Ramos (cell line): ENCODE measurements around the gene CLCN1.

Experiments
- in situ Hi-C: fragments of 300-500 bp; cut with MboI; formaldehyde crosslinking; loops from one replicate; pipeline ENCODE4 v1.14.3; 2022; ENCODE audit warnings: low sequenced_read_pairs; ENCODE audit not compliant: unreplicated experiment

The CLCN1 gene

GRCh38 chr7:143361552-143362130, 45.7 kb downstream of the CLCN1 start:
- in situ Hi-C loops = no loop called here

- in situ Hi-C loops = no loop called here
Measured at GRCh38 chr7:143362131-143363015, 46.5 kb downstream of the CLCN1 start, which contains the start of gene FAM131B. Gene FAM131B, minus strand, starts transcription at chr7:143362713. Its CDS starts 110 bp downstream, at chr7:143362603.

DNA sequence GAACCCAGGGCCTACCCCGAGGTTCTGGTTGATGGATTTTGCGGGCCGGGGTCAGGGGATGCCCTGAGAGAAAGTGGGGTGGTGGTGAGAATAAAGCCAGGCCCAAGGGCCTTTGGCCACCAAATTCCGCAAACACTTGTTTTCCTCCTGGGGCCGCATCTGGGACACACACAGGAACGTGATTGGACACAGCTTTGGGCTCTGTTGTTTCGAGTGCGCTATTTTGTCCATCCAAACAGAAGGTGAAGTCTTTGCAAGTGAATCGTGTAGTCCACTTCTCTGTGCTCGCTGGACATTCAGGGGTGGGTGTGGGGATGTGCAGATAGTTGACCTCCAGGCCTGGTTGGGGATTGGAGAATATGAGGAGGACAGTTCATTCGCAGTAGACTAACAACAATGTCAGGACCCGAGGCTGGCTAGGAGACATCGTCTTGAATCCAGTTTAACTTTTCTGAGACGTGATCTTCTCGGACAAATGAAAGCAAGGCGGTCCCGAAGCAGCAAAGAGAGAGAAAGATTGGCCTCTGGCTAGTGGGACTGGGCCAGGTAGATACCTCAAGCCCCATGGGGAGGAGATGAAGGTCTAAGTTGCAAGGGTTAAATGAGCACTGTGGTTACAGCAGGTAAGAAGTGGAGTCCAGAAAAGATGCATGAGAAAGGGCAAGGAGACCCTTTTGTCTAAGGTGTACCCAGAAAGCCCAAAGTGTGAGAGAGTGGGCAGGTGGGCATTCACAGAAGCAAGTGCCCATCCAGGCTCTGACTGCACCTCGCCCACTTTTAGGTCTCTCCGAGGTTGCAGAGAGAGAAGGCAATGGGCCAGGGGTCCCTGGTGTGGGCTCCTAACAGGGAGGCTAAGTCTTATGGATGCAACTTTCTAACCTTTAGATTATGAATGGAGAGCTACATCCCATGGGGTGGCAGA, 47.4 kb downstream of the CLCN1 start:
- in situ Hi-C loops = no loop called here

- in situ Hi-C loops = no loop called here
Measured at GRCh38 chr7:143367972-143368371, 52.1 kb downstream of the CLCN1 start.

DNA sequence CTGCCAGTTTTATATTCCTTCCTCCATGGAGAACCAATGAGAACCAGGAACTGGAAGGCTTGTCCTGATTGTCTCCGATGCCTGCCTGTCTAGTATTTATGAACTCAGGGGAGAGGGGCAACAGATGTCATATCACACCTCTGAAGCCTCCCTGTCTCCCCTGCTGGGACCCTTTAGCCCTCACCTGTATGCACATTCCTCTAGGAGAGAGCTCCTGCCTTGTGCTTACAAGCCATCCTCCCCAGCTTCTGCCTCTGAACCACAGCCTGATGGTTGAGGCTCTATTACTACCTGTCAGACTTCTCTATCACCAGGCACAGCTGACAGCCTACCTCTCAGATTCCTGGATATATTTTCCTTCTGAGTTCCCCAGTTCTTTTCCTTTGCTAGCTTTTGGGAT, 52.5 kb downstream of the CLCN1 start:
- in situ Hi-C loops = no loop called here

DNA sequence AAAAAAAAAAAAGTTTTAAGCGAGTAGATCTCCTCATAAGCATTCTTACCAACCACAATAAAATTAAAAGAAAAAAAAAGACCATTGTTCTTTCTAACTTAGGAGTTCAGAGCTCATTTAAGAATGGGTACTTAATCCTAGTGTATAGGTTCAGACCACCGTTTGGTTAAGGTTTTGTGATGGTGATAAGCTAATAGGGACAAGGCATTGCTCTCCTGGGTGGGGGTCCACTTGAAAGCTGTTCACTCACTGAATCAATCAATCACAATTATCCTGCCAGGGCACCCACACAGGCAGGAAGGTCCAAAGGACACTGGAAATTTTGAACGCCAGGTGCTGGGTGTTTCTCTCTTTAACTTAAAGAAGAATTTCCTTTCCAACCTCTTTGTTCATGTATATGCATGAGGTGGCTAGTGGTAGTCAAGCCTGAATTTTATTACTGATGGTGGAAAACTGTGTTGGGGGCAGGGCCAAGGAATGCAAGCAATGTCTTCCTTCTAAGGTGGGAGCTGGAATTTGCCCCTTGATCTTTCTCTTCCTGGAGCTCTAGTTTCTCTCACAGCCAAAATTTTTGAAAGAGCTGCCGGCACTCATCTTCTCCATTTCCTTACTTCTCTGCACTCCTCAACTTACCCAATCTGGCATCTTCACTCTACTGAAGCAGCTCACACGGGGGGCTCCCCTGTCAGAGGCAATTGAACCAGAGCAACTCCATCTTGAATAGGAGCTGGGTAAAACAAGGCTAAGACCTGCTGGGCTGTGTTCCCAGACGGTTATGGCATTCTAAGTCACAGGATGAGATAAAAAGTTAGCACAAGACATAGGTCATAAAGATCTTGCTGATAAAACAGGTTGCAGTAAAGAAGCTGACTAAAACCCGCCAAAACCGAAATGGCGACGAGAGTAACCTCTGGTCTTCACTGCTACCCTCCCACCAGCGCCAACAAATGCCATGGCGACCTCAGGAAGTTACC, 54.1 kb downstream of the CLCN1 start:
- in situ Hi-C loops = no loop called here

DNA sequence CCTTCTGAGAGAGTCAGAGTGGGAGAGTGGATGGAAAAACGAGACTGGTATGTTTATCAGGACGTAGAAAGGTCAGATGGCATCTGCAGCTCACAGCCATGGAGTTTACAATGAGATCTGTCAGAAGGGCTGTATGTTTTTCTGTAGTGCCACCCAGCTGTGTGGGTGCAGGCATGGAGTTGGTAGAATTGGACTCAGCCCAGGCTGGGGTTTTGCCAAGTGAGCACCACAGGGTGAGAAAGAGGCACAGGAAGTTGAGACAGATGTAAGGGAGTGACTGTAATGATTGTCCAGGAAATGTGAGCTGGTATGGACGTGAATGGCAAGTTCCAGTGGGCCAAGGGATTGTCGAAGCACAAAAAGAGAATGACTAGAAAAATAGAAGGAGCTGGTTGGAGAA, 56.2 kb downstream of the CLCN1 start:
- in situ Hi-C loops = no loop called here

GRCh38 chr7:143373255-143373794, 57.4 kb downstream of the CLCN1 start:
- in situ Hi-C loops = no loop called here

DNA sequence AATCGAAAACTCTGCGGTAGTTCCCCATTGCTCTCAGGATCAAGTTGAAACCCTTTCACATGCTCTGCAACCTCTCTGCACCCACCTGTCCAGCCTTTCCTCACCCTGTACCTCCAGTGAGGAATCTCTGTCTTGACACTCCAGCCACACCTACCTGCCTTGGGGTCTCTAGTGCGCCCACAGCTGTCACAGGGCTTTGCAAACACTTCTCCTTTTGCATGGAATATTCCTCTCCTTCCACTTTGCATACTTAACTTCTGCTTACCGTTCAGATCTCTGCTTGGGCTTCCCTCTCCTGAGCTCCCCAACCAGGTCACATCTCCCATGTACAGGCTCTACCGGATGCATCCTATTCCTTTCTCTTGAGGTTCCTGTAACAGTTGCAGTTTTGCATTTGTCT, 58.6 kb downstream of the CLCN1 start:
- in situ Hi-C loops = no loop called here

DNA sequence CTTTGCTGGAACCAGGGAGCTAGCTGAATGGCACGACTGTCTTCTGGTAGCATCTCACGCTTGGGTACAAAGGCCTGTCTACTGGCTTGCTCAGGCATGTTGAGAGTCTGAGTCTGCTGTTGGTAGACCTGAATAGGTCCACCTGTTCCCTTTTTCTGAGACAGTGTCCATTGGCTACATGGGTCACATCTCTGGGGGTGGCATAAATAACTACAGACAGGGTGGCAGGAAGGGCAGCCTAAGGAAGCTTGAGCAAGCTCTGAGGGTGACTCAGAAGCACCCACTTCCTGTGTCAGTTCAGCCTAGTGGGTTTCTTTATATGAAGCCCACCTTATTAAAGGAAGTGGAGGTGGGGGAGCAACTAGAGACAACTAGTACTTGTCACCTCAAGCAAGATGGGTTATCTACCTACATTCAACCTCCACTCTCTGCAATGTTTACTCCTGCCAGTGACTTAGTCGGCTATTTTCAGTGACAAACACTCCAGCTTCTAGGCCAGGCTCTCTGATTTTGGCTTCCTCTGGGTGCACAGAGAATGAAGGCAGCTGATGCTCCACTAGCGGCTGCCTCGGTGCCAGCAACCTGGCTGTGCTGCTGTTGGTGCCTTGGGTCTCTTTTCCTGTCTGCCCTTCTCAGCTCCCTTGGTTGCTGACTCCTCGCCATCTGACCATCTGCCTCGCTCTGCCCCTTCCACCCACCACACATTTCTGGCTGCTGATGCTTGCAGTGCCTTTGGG, 59.6 kb downstream of the CLCN1 start:
- in situ Hi-C loops = no loop called here

DNA sequence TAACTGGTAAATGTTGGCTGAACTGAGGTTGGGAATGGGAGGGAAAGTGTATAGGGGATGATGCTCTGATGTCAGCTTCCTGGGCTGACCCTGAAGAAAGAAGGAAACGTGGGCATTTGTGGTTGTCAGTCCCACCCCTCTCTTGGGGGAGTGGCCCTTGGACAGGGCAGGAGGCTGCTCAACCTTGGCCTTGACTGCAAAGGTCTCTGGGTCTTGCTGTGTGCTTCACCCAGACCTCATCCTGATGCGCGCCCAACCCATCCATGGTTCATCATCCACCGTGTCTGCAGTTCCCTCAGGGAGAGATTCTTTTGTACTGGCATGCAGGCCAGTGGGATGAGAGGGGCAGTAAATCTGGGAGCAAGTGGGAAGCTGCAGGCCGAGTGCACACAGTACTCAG, 60.5 kb downstream of the CLCN1 start:
- in situ Hi-C loops = no loop called here

DNA sequence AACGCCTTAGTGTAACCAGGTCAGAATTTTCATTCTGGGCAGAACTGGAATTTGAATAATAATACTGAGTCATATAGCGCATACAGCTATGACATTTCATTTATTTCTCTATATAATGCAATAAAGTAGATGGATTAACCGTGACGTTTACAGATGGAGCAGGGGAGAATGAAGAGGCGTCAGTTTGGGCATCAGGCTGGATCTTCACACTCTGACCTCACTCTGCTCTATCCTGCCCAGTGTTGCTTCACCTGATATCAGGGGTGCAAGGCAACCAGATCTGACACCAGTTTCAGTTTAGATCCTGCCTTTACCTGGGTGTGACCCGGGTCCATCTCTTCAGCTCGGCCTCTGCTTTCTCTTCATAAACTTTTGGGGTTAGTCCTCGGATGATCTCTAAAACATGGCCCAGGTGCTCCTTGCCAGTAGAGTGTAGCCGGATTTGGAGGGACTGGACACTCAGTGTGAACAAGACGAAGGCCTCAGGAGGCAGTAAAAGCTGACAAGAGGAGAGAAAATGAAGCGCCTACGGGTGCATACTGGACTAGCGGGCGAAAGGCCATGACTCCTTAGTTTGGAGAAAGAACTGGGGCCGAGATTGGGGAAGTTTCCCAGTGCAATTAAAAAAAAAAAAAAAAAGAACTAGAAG, 63.8 kb downstream of the CLCN1 start:
- in situ Hi-C loops = no loop called here

DNA sequence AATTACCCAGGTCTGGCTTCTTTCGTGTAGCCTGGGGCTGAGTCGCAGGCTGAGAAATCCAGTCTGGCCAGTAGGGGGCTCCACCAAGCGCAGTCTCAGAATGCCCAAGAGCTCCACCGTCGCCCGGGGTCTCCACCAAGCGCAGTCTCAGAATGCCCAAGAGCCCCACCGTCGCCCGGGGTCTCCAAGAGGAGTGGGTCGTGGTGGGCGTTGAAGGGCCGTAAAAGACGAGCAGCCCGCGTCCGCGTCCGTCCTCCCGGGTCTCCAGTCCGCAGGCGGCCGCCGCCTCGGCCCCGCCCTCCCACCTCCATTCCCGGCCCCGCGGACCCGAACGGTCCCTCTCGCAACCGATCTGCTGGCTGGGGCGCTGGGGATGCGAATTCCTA, 64.3 kb downstream of the CLCN1 start:
- in situ Hi-C loops = no loop called here

DNA sequence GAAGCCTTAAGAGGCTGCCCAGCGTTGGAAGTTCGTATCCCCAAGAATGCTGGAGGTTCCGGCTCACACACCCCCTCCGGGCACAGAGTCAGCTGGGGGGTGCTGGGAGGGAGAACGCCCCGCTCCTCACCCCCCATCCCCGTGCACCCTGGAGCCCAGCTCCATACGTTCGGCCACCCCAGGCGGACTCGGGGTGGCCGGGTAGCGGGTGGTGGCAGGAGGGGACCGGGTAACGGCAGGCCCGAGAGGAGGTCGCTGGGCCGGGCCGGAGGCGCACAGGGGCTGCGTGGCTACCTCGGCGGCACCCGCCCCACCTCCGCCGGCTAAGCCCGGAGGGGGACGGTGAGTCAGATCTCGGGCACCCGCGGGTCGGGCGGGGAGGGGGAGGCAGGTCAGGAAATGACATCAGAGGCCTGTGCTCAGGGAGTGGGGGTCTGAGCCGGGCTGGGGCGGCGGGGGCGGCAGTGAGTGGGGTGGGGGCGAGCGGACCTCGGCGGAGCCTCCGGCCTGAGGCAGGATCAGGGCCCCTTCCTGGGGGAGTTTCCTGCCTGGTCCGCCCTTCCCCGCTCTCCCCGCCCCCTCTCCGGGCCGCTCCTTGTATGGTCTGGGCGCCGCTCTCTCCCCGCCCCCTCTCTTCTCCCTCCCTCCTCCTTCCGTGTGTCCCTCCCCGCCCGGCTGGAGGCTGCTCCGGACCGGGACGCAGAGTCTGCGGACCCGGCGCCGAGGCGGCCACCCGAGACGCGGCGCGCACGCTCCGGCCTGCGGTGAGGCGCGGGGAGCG, 64.9 kb downstream of the CLCN1 start, which contains the start of gene ZYX:
Gene ZYX, plus strand, starts transcription at position 700 of the 781 bp plus-strand sequence. CDS start 227 bp downstream, outside the sequence.
- in situ Hi-C loops = no loop called here

DNA sequence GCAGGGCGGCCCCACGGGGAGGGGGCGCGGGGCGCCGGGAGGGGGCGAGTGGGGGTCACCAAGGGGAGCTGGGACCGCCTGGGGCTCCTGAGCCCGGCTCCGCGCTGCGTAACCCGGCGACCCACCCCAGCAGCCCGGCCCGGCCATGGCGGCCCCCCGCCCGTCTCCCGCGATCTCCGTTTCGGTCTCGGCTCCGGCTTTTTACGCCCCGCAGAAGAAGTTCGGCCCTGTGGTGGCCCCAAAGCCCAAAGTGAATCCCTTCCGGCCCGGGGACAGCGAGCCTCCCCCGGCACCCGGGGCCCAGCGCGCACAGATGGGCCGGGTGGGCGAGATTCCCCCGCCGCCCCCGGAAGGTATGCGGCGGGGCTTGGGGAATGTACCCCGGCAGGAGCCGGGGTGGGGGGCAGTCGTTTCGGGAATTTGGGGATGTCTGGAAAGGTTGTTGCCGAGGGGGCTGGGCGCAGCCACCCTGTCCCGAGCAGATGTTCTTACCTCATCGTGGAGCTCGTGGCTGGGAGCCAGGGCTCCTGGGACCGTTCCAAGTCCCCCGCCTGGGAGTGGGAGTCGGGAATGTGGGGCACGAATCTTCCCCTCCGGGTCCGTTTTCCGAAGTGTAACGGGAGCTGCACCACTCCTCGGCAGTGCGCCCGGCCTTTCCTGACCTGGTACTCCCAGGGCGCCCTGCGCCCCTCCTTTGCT, 65.7 kb downstream of the CLCN1 start:
- in situ Hi-C loops = no loop called here

DNA sequence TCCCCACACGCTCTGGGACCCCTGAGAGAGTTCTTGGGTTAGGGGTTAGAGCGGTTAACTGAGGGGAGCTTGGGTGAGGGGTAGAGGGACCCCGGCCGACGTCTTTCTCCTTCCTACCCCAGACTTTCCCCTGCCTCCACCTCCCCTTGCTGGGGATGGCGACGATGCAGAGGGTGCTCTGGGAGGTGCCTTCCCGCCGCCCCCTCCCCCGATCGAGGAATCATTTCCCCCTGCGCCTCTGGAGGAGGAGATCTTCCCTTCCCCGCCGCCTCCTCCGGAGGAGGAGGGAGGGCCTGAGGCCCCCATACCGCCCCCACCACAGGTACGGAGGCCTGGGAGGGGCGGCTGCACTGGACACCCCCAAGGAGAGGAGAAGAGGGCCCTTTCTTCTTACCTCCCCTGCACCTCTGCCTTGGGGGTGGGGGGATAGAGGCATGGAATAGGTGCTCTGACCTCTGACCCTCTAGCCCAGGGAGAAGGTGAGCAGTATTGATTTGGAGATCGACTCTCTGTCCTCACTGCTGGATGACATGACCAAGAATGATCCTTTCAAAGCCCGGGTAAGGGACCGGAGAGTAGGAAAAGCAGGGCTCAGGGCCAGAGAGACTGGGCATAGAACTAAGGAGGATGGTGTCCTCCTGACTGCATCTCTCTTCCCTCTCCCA, 66.3 kb downstream of the CLCN1 start:
- in situ Hi-C loops = no loop called here
